Stimulated activated CD4-positive, alpha-beta T cell treated with anti-CD3 and anti-CD28 coated beads, Interleukin-1b, Interleukin-23, amount 100 ng/mL, for 48 hours (primary cell): ENCODE data around the gene KCNK4.

Experiments used
- DNase-seq: peaks from one replicate; pipeline ENCODE4 v3.0.0-alpha.2; 2020

KCNK4 gene

DNA sequence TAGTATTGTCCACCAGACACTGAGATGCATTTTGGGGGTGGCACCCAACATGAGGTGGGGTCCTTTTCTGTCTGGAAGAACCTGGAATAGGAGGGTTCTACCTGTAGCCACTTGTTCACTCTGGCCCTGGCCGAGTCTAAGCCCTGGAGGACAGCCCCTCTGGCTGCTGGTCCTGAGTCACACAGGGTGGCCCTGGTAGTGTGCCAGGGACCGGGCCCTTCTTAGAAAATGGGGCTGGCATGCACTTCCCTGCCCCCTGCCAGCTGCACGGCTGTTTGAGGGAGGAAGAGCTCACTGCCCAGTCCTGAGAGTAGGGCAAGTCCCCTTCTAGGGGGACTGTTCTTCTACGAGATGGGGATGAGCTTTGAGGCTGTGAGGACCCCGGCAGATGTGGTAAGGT is 37.6 kb upstream of the KCNK4 start:
- DNase-seq: no peak

DNA sequence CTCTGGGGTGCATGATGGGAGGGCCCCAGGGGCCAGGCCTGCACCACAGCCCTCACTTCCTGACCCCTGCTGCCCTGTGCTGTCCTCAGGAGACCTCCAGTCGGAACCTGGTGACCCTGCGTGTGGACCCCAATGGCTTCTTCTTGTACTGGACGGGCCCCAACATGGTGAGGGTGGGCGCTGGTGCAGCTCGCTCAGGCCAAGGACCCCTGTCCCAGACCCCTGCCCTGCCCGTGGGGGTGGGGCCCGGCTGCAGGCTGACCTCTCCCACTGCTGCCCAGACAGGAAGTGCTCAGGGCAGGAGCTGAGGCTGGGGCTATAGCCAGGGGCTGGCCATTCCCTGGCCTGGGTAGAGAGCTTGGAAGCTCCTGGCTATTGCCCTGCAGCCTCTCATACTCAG is 36.8 kb upstream of the KCNK4 start:
- no peak for DNase-seq

- no peak for DNase-seq
These were observed 35.7 kb upstream of the KCNK4 start for GRCh38 chr11:64255135-64256128.

DNA sequence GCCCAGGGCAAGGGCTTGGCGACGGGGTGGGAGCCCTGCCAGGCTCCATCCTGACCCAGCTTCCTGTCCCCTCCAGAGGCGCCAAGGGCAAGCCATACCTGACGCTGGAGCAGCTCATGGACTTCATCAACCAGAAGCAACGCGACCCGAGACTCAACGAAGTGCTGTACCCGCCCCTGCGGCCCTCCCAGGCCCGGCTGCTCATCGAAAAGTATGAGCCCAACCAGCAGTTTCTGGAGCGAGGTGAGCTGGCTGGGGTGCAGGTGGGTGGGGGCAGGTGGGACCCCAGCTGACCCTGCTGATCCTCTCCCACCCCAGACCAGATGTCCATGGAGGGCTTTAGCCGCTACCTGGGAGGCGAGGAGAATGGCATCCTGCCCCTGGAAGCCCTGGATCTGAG is 34.8 kb upstream of the KCNK4 start:
- no peak for DNase-seq

- no peak for DNase-seq
These were observed 32.7 kb upstream of the KCNK4 start for GRCh38 chr11:64258356-64258755.

- no peak for DNase-seq
These were observed 32.1 kb upstream of the KCNK4 start for GRCh38 chr11:64258946-64259532.

DNA sequence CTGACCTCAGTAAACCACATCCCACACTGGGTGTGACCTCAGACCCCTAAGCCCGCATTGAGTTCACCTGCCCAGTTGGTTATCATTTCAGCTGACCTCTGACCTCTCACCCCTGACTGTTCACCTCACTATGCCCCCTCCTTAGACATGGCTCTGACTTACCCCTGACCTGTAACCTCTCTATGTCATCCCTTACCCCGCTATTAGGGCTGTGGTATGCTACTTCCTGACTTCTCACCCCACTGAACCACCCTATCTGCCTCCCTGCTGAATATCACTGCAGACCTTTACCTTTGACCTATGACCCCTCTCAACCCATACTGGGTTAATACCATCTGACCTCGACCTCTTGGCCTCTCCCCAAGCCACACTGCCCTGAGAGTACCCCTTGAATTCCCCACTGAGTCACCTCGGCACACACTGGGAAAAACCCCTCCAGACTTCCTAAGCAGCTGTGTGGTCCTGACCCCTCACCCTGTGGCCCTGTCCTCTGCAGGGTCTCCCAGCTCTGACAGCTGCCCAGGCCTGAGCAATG is 31.5 kb upstream of the KCNK4 start:
- no peak for DNase-seq

- no peak for DNase-seq
These were observed 30.9 kb upstream of the KCNK4 start for GRCh38 chr11:64260147-64260708.

DNA sequence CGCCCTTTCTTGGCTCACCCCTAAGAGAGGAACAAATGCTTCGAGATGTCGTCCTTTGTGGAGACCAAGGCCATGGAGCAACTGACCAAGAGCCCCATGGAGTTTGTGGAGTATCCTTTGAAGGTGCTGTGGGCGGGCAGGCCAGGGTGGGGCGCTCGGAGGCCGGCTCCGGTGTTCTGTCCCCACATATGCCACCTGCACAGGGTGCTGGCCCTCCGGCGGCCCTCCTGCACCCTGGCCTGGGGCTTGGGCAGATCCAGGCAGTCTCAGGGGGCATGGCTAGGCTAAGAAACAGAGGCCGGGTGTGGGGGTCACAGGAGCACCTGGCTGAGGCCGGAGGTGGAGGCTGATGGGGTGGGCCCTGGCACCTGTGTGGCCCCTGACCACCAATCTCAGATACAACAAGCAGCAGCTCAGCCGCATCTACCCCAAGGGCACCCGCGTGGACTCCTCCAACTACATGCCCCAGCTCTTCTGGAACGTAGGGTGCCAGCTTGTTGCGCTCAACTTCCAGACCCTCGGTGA is 29.5 kb upstream of the KCNK4 start:
- DNase-seq: no peak

DNA sequence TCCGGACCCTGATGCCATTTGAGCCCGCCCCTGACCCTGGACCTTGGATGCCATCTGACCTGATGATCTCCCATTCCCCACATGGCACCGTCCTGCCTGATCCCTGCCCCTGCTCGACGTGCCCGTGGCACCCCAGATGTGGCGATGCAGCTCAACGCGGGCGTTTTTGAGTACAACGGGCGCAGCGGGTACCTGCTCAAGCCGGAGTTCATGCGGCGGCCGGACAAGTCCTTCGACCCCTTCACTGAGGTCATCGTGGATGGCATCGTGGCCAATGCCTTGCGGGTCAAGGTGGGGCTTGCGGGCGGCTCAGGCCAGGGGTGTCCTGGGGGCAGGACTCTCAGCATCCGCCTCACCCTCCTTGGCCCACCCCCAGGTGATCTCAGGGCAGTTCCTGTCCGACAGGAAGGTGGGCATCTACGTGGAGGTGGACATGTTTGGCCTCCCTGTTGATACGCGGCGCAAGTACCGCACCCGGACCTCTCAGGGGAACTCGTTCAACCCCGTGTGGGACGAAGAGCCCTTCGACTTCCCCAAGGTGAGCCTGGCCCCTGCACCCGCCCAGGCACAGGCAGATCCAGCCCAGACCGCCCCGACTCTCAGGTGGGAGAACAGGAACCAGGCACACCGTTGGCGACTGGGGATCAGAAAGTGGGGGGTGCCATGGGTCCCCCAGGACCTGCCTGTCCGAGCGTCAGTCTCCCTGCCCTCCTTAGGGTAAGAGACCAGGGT is 28.7 kb upstream of the KCNK4 start:
- DNase-seq: no peak

DNA sequence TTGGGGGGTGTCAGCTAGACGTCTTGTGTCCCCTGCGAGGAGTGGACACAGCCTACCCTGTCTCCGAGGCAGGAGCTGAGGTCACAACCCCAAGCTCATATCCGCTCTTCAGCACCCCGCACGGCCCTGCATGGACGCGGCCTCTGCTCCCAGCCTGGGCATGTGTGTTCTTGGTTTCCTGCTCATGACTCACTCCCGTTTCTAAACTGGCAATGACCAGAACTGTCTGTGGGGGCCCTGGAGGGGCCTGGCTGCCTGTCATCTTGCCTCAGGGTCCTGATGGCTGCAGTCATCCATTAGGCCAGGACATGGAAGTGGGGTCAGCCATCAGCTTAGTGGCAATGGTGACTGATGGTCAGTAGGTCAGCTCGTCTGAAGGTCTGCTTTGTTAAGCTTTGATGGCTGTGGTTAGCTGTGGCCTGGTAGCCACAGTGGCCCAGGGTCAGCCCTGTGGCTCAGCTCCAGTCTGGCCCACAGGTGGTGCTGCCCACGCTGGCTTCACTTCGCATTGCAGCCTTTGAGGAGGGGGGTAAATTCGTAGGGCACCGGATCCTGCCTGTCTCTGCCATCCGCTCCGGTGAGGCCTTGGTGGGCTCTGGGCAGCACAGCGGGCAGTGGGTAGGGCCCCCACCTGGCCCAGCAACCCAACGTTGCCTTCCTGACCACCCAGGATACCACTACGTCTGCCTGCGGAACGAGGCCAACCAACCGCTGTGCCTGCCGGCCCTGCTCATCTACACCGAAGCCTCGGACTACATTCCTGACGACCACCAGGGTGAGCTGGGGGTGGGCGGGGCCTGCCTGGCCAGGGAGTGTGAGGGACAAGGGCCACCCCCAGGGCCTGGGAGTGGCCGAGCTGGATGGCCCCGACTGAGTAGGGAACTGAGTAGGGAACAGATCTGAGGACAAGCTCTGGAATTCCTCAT is 27.8 kb upstream of the KCNK4 start:
- no peak for DNase-seq

DNA sequence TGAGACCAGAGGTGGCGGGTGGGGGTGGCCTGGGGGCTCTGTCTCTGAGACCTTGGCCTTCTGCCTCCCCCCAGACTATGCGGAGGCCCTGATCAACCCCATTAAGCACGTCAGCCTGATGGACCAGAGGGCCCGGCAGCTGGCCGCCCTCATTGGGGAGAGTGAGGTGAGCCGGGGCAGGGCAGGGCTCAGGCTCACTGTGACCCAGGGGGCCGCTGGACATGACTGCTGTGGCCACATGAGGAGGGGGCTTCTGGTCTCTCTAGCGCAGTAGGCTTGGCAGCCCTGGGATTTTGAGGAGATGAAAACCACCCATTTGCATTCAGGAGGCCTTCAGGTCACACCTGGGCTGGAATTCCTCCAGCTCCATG is 27.2 kb upstream of the KCNK4 start:
- DNase-seq: no peak

DNA sequence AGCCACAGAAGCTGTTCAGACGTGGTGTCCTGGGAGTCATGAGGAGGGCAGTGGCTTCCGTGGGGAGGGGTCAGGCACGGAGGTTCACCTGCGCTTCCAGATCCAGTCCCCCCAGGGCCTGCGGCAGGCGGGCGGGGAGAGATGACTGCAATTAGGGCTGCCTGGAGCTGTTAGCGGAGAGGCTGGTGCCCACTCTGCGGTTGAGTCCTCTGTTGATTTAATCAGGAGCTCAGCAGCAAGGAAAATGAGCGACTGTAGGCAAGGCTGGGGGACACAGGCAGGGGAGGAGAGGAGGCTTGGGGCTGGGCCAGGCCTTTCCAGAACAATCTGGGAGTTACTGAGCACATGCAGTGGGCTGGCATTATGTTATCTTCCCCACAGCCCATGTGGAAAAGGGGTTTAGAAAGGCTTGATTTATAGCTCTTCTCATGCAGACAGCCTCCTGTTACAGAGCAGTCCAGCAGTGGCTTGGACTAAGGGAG is 26.7 kb upstream of the KCNK4 start:
- no peak for DNase-seq

DNA sequence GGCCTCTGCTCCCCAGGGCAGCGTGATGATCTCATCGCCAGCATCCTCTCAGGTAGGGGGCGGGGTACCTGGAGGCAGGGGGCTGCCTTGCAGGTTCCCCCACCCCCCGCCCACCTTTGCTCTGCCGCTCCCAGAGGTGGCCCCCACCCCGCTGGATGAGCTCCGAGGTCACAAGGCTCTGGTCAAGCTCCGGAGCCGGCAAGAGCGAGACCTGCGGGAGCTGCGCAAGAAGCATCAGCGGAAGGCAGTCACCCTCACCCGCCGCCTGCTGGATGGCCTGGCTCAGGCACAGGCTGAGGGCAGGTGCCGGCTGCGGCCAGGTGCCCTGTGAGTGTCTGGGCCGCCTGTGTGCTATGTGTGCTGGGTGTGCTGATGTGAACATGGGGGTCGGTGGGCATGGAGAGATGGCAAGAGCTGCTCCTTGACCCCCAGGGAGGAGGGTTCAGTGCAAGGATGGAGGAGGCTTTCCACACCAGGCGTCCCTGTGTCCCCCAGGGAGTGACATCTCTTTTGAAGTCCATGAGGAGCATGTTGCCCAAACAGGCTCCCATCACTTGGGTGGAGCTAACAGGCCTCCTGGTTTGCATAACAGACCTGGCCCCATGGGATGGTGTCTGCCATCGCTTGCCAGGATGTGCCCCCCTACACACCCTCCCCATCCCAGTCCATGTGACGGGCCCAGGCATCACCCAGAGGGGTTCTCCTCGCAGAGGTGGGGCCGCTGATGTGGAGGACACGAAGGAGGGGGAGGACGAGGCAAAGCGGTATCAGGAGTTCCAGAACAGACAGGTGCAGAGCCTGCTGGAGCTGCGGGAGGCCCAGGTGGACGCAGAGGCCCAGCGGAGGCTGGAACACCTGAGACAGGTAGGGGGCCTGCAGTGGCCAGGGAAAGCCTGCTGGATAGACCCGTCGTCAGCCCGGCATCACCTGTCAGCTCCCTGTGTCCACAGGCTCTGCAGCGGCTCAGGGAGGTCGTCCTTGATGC is 25.6 kb upstream of the KCNK4 start:
- DNase-seq: no peak

- no peak for DNase-seq
These were observed 24.8 kb upstream of the KCNK4 start for GRCh38 chr11:64266339-64266738.

GRCh38 chr11:64267207-64267945 is 23.7 kb upstream of the KCNK4 start:
- DNase-seq: no peak

- no peak for DNase-seq
These were observed 22.8 kb upstream of the KCNK4 start for GRCh38 chr11:64268025-64268892.

DNA sequence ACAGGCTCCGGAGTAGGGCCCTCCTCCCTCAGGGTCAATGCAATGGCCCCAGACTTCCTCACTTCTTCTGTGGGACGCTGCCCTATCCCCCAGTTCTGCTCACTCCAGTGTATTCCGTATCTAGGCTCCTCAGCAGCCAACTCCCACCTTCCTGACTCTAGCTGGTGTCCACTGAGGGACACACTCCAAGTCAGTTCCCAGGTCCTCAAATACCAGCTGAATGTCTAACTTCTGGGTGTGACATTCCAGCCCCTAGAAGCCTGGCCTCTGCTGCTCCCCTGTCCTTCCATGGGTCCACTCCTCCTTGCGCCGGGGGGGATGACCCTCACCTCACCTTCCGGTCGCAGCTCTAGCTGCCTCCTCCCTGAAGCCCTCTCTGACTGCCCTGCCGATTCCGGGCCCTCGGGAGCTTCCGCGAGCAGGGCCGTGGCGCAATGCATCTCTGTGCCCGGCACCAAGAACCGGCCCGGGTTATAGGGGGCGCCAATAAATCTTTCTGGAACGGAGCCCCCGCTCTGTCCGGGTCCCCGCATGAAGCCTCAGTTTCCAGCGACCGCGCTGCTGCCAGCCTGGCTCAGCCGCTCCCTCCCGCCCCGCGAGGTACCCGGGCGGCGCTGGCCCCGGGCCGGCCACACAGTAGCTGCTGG is 22.1 kb upstream of the KCNK4 start:
- peak; percentile 66 for DNase-seq
